GM21737 (cell line): Measurements from ENCODE around the gene EVX2.

Experiments
- ATAC-seq: cut with Tn5 transposase; IDR thresholded peaks from one replicate; pipeline ENCODE4 v1.9.1; 2021; ENCODE audit warnings: mild to moderate bottlenecking, moderate library complexity; ENCODE audit not compliant: unreplicated experiment

Gene EVX2

DNA sequence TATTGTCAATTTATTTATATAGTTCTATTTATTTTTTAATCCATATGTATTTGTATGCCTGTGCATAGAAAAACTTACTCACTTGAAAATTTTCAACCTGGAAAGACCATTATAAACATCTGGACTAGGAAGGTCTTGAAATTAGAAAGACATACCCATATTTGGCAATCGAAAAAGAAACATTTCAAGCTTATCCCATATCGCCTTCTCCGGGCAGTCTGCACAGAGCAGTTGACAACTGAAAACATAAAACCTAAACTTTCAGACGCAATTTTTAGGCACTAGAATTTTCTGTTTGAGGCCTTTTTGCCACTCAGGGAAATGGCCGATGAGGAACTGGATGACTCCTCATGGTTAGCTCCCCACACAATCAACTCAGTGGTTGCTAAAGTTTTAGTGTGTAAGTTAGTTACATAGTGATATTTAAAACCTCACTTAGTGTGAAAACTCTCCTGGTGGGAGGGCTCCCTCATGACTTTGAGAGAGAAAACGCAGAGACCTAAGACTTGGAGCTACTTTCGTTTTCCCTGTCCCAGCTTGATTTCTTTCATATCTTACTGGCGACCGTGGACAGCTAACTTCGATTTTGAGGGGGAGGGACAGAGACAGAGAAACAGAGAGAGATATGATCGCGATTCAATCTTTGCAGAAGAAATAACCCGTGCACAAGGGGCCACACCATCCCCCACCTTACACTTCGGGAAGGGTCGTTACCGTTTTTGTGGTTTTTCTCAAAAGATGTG, 12.7 kb upstream of the EVX2 start:
- ATAC-seq, result no peak

DNA sequence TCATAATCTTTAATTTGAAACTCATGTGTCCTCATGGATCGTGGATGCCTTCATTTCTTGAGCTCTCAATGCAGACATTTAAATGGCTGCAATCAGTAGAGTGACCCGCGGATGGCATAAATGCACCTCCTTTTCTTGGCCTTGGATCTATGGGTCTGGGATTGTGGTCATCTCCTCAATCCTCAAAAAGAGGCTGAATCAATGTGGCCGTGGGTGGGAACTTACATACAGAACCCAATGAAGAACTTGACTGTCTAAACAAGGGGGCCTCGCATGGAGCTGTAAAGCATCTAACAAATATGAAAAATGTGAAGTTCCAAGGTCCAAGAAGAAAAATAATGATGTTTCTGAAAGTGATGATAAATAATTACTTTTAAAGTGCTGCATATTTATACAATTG, 11.7 kb upstream of the EVX2 start:
- ATAC-seq, result no peak

DNA sequence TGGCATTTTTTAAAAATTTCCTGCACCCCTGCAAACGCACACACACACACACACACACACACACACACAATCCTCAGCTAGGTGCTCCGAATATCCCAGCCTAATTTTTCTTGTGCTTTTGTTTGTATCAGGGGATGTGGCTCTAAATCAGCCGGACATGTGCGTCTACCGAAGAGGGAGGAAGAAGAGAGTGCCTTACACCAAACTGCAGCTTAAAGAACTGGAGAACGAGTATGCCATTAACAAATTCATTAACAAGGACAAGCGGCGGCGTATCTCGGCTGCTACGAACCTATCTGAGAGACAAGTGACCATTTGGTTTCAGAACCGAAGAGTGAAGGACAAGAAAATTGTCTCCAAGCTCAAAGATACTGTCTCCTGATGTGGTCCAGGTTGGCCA, 10.6 kb upstream of the EVX2 start:
- no peak for ATAC-seq

DNA sequence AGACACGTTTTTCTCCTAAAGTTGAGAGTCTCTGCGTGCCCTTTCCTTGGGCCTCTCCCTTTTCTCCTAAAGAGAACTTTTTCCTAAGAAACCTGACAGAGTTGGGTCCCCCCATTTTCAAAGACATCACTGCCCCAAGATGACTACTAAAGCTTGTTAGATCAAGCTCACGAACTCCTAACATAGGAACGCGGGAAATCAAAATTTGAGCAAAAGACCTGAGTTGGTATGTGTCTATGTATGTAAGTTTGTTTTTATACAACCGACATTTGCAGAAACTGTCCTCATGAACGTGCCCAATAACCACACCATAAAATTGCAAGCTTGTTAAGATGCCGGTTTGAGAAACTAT, 10.1 kb upstream of the EVX2 start:
- ATAC-seq, result no peak

DNA sequence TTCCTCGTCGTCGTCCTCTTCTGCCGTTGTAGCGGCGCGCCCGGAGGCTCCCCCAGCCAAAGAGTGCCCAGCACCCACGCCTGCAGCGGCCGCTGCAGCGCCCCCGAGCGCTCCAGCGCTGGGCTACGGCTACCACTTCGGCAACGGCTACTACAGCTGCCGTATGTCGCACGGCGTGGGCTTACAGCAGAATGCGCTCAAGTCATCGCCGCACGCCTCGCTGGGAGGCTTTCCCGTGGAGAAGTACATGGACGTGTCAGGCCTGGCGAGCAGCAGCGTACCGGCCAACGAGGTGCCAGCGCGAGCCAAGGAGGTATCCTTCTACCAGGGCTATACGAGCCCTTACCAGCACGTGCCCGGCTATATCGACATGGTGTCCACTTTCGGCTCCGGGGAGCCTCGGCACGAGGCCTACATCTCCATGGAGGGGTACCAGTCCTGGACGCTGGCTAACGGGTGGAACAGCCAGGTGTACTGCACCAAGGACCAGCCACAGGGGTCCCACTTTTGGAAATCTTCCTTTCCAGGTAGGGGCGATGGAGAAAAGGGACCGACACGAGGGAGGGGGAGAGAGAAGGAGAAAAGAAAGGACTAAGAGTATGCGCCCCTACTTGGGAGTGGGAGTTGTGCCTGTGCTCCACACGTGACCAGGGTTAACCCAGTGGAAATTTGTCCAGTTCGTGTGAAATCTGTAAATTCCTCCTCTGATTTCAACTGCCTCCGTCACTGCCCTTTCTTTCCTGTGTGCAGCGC, 9.6 kb upstream of the EVX2 start:
- ATAC-seq, result no peak

DNA sequence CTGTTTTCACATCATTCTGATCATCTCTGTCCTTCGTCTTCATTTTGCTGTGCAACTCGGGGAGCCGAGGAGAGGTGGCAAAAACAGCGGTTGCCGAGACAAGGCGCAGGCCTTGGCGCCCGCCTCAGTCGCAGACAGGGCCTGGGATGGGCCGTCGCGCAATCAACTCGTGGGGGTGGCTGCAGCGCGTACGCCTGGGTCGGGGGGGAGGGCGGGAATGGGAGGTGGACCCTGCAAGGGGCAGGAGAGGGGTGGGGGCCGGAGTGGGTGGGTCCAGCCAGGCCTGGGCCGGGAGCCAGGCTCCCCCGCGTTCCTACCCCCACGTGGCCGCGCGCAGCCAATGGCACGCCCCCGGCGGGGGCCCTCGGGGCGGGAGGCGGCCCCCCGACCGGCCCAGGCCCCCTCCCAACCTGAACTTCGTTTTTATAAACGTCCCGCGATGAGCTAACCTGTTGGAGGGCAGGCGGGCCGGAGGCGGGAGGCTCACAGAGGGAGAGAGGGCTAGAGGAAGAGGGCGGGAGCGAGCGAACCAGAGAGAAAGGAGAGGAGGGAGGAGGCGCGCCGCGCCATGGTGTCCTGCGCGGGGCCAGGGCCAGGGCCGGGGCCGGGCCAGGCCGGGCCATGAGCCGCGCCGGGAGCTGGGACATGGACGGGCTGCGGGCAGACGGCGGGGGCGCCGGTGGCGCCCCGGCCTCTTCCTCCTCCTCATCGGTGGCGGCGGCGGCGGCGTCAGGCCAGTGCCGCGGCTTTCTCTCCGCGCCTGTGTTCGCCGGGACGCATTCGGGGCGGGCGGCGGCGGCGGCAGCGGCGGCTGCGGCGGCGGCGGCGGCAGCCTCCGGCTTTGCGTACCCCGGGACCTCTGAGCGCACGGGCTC, 8.7 kb upstream of the EVX2 start, which contains the start of gene HOXD13:
HOXD13 (plus strand) TSS at position 452 of the 875 bp plus-strand sequence; CDS start at position 622, 170 bp downstream.
- no peak for ATAC-seq

DNA sequence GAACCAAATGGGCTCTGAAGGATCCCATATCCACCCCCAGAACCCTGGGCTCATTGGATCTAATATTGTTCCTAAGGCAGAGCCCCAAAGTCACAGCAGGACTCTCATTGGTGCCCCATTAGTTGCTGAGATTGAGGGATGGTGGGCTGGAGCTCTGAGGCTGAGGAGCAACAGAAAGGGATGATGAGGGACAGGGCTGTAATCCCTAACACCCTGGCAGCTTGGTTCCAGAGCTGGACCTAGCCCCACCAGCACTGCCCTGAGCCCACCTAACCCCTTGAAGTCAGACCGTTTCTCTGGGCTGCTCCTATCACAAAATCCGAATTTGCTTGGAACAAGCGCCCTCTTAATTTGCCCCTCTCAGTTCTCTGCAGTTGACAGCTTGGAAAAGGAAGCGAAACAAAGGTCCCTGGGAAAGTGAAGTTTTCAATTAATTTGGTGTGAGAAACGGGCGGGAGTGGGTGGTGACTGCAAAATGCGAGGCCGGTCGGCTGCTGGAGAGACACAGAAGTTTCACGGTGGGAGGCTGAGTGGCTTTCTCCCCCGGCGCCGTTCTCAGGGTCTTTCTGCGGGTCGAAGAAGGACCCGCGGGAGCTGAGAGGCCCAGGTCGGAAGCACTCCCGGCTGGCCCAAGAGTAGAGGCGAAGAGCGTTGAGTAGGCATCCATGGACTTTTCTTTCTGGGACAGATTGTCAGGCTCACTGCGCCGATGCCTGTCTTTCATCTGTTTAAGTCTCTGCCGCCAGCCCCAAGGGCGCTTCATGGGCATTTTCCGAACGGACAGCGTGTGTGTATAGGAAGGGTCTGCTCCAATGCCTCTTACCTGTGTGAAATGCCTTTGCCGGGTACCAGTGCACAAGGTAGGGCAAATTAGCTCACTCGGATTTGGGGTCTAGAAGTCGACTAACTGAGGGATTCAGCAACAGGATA, 7.8 kb upstream of the EVX2 start:
- ATAC-seq, result no peak

DNA sequence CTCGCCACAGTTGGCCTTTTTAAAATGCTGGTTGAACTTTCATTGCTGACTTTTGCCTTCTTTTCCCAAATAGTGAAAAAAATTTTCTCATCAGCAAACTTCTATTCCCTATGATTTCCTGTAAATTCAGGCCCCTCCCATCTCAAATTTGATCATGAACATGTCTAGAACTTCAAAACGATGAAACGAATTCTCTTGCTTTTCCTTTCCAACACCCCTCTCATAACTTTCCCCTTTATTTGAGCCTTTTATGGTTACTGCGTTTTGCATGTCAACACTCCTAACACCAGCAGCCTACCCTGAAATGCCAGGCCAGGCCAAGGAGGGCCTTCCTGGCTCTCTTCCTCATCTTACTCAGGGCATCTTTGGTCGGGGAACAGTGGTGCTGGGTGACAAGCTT, 7.1 kb upstream of the EVX2 start:
- ATAC-seq, result no peak

DNA sequence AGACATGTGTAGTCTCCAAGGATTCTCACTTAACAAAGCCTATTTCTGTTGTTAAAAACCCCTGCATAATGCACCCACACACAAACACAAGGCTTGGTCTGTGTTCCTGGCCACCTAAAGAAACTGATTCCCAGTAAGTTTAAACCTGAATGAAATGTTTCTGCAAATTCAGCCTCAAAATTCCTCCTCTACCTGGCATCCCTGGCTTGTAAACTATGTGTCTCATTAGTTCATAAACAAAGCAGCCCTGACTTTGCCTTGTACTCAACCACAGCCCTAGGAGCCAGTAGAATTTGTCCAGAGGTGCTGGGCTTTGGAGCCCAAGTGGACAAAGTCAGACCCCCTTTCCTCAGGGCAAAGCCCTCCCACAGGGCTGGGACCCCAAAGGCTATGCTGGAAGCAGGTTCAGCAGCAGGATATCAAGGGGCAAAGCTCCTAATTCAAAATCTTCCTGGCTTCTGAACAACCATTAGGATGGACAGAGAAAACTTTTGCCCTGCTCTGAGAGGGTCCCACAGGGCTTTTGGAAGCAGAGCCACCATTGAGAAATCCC, 6.2 kb upstream of the EVX2 start:
- ATAC-seq, result no peak

DNA sequence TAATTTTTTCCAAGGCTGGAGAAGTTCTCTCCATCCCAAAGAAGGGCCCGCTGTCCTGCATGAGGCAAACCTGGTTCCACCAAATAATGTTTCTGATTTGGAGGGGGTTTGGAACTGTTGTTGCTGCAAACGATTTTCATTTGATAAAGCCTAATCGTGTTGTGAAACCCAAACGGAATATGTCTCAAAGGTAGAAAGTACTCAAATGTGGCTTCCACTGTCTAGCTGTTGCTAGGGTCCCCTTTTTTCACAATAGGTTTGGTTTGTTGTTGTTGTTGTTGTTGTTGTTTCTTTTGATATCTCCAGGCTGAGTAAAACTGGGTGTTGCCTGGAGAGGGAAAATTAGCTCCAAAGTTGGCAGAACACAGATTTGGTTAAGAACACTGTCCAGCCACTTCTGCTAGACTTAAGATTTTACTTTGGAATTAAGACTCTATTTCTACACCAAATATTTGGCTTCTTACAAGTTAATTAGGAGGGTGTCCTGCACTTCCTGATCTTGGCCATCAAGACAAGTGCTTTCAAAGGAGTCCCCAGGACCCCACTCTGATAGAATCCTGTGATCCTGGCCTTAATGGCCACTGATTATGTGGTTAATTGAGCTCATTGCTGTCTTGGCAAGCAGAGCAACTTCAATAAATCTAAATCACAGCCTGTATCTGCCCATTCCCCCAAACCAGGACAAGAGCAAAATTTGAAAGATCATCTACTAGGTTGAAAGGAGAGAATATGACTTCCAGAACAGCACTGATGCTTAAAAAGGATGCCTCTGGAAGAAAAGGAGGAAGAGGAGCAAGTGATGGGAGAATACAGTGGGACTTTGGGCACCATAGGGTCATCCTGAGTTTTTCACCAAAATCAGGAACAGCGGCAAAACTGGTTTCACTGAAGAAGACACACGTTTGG, 5.4 kb upstream of the EVX2 start:
- ATAC-seq, result no peak

DNA sequence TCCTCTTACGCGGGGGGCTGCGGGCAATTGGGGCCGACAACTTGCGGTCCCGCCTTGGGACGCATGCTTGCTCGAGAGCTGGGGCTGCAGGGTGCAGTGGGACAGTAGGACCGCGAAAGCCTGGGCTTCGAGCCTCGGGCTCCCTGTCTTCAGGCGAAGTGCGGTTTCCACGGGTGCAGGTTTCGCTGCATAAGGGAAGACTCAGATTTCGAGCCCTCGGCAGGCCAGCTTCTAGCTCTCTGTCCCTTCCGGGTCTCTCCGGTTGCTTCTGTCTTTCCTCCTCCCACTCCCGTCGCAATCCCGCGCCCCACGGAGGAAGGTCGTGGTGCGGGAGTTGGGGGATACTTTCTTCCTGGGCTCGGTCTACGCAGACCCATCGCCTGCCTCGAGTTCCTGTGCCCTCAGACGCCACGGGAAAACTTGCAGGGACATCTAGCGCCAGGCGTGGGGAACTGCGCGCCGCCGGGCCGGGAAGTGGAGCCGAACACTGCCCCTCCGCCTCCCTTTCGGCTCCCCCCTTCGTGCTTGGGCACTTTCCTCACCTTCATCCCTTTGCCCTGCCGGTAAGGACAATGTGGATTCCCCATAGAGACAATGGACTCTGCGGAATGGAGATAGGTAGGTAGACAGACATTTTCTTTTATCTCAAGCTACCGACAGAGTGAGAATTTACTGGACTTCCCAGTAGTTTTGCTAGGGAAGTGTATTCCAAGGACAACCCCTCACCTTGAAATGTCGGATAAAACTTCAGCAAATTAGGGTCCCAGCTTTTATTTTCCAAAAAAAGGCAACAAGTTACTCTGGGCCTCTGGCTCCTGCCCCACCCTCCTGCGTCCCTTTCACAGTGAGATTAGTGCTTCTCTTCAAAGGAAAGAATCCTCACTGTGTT, 4.5 kb upstream of the EVX2 start:
- no peak for ATAC-seq

DNA sequence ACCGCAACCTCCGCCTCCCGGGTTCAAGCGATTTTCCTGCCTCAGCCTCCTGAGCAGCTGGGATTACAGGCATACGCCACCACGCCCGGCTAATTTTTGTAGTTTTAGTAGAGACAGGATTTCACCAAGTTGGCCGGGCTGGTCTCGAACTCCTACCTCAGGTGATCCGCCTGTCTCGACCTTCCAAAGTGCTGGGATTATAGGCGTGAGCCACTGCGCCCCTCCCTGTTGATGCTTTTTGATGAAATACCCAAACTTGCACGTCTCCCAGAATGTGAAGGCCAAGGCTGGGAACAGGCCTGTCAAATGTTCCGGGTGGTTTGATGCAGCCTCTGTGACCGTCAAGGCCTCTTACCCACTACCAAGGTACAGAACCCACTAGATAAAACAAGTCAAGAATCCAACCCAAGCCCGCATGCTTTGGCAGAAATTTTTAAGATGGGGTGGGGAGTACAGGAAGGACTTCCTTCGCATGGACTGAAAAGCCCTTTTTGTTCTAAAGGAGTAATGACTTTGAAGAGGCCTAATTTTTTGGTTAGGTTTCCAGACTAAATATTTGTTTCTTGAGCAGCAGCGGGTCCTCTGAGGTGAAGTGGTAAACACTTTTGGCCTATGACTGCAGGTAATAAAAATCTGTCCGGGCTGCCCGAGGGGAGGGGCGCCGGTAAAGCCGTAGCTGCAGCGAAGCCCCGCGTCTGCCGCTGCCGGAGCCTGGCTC, 3.7 kb upstream of the EVX2 start:
- ATAC-seq, result no peak

DNA sequence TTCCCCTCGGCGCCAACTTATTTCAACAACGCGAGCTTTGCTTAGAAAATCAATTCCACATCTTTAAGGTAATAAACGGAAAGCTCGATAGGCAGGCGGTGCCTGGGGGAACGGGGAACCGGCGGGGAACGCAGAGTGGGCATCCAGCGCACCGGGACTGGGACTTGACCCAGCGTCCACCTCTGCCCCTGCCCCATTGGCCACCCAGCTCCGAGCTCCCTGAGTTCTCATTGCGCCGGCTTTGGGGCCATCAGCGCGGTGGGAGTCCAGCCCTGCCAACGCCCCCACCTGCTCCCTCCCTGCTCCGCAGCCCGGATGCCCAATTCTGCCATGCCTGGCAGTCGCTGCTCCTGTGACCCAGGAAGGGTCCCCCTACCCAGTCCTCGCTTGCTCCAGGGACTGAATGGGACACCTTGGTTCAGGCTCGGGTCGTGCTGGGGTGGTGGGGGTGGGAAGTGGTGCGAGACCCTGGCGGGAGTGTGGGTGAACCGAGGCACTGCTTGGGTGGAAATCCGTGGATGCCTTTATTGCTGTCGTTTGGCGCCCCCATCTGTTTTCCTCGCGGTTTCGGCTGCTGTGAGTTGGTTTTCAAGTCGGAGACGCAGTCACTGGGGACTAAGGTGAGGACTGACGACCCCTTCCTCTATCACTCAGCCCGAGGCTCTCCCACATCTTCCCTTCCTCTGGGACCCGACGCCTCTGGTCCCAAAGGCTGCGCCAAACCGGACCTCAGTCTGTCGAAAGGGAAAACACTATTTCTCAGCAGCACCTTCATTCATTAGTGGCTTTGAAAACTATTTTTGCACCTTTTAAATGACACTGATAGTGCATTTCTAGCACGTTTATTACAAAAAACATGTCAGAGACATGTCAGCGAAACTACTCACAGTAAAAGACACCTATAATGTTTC, 2.4 kb upstream of the EVX2 start:
- no peak for ATAC-seq

DNA sequence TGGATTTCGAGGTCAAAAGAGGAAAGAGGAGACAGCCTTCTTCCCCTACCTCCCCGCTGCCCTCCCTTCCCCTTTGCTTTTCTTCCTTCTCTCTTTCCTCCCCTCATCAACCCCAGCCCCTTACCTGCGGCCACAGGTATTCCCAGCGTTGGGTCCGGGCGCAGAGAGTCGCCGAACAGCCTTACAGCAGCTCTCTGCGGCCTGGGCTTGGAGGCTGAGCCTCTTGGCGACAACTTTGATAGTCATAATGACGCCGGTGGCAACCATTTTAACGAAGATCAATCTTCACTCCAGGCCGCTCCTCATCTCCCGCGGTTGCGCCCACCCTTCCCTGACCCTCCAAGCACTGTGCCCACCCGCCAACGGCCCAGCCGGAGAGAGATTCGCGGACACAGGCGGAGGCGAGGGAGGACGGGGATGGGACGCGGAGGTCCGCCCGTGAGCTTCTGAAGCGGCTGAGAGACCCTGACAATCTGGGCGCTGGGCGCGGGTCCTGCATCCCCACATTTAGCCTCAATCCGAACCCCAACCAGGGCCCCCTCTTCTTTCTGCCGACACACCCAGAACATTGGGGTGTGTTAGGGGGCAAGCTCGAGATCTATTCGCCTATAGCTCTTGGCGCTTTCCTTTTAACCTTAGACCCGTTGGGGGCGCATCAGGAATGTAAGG, 1.5 kb upstream of the EVX2 start:
- ATAC-seq, result no peak

DNA sequence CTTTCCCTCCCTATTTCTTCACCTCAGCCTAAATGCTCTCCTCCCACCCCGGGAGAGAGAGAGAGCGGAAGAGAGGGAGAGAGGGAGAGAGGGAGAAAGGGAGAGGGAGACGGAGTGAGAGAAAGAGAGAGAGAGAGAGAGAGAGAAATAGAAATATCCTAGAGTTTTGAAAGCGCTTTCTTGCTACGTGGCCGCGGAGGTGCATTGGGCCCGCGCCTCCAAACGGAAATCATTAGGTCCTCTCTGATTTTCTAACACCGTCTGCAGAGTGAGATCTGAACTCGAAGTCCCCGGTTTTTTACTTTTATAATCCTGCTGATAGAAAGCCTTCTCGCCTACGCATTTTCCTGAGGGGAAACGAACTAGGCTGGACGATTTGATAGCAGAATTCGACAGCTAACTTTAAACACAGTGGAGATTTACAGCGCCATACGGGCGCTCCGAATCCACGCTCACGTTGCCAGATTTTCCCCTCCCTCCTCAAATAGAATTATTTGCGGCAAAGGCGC, 903 bp upstream of the EVX2 start:
- no peak for ATAC-seq
